HG02798 (cell line): ENCODE measurements around the gene ADCY1.

Source experiments
- ATAC-seq: cut with Tn5 transposase; IDR thresholded peaks from one replicate; pipeline ENCODE4 v1.9.1; 2021; ENCODE audit warnings: mild to moderate bottlenecking; ENCODE audit not compliant: unreplicated experiment, poor library complexity

The ADCY1 gene

GRCh38 chr7:45592230-45592991 is 18.2 kb downstream of the ADCY1 start:
- ATAC-seq: no peak

GRCh38 chr7:45593121-45593541 is 19.0 kb downstream of the ADCY1 start:
- ATAC-seq: no peak

- no peak for ATAC-seq
Observed at GRCh38 chr7:45593877-45594276, 19.7 kb downstream of the ADCY1 start.

- no peak for ATAC-seq
Observed at GRCh38 chr7:45594745-45595535, 20.8 kb downstream of the ADCY1 start.

- ATAC-seq: no peak
Observed at GRCh38 chr7:45595809-45596664, 21.9 kb downstream of the ADCY1 start.

- ATAC-seq: no peak
Observed at GRCh38 chr7:45596665-45597095, 22.5 kb downstream of the ADCY1 start.

- ATAC-seq: no peak
Observed at GRCh38 chr7:45597286-45597984, 23.3 kb downstream of the ADCY1 start.

GRCh38 chr7:45598886-45599520 is 24.8 kb downstream of the ADCY1 start:
- no peak for ATAC-seq

GRCh38 chr7:45599851-45600706 is 25.9 kb downstream of the ADCY1 start:
- ATAC-seq: no peak

GRCh38 chr7:45601094-45601493 is 26.9 kb downstream of the ADCY1 start:
- no peak for ATAC-seq

GRCh38 chr7:45601816-45602540 is 27.8 kb downstream of the ADCY1 start:
- ATAC-seq: no peak

GRCh38 chr7:45606050-45606449 is 31.9 kb downstream of the ADCY1 start:
- no peak for ATAC-seq

GRCh38 chr7:45606931-45607330 is 32.8 kb downstream of the ADCY1 start:
- ATAC-seq: no peak

GRCh38 chr7:45609180-45609579 is 35.0 kb downstream of the ADCY1 start:
- no peak for ATAC-seq

- no peak for ATAC-seq
Observed at GRCh38 chr7:45610019-45610418, 35.9 kb downstream of the ADCY1 start.

GRCh38 chr7:45610660-45611299 is 36.6 kb downstream of the ADCY1 start:
- ATAC-seq: no peak

GRCh38 chr7:45617166-45617565 is 43.0 kb downstream of the ADCY1 start:
- ATAC-seq: no peak

- no peak for ATAC-seq
Observed at GRCh38 chr7:45622058-45622457, 47.9 kb downstream of the ADCY1 start.
